Neural progenitor cell (in vitro differentiated cells): ENCODE results near the gene TEPSIN.

Experiments
- EZH2 ChIP-seq: fragments of 200-600 bp; sonication (generic); IDR thresholded peaks from 2 replicates; pipeline ENCODE4 v1.6.1; 2017; ENCODE audit warnings: antibody characterized with exemption, mild to moderate bottlenecking, moderate library complexity
- EZH2phosphoT487 ChIP-seq: fragments of 200-600 bp; sonication (generic); IDR thresholded peaks from 2 replicates; pipeline ENCODE4 v1.6.1; 2017; ENCODE audit warnings: antibody characterized with exemption
- TF ChIP-seq, protein P1 (sequence below): fragments of 200-600 bp; sonication (generic); IDR thresholded peaks from 2 replicates; pipeline ENCODE4 v1.5.1; 2017; ENCODE audit warnings: antibody characterized with exemption, mild to moderate bottlenecking

DNA sequence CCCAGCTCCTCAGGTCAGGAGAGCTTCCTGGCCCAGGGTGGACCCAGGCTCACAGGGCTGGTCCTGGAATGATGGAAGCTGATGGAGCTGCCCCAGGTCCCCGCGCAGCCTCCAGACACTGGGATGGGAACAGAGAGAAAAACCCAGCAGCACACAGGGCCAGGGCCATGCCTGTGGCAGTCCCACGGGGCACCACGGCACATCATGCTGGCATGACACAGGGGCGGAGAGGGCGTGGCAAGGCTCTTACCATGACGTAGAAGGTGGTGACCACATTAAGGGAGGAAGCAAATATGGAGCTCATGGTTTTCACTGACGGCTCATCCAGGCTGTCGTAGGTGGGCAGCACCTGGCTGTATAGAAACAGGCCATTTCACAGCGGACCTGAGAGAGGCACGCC is 37.9 kb upstream of the TEPSIN start:
- TF ChIP-seq, protein P1, sequence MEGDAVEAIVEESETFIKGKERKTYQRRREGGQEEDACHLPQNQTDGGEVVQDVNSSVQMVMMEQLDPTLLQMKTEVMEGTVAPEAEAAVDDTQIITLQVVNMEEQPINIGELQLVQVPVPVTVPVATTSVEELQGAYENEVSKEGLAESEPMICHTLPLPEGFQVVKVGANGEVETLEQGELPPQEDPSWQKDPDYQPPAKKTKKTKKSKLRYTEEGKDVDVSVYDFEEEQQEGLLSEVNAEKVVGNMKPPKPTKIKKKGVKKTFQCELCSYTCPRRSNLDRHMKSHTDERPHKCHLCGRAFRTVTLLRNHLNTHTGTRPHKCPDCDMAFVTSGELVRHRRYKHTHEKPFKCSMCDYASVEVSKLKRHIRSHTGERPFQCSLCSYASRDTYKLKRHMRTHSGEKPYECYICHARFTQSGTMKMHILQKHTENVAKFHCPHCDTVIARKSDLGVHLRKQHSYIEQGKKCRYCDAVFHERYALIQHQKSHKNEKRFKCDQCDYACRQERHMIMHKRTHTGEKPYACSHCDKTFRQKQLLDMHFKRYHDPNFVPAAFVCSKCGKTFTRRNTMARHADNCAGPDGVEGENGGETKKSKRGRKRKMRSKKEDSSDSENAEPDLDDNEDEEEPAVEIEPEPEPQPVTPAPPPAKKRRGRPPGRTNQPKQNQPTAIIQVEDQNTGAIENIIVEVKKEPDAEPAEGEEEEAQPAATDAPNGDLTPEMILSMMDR = no peak
- TF ChIP-seq EZH2phosphoT487 (no peak), EZH2 (no peak)
